Natural killer cell treated with Interleukin-12 subunit alpha and Interleukin-12 subunit beta and Interleukin-15 and Interleukin-18, amount 100 ng/mL, for 72 hours (primary cell): ENCODE measurements around the gene RUNX1. TPM values are rescaled to one million over a fixed set of nuclear protein-coding genes. Genes with fewer than 3 reads are reported as not detected.

Experiments used
- ATAC-seq, 2 donors: fragments of 150-1000 bp; cut with Tn5 transposase in 1 of 2; sonication (Bioruptor Pico), chemical (Tn5 transposase) in 1 of 2; 2 replicates each; pipeline ENCODE4 v1.10.0; 2021
- DNase-seq: peaks from one replicate; pipeline ENCODE4 v3.0.0; 2022; ENCODE audit warnings: low spot score
- H3K27ac Mint-ChIP-seq, 2 donors: 1 replicate in 1 of 2; 2 replicates in 1 of 2; pipeline ENCODE4 v1.8.0; 2022; ENCODE audit warnings: mixed read lengths in 2 of 2, mild to moderate bottlenecking in 1 of 2, moderate library complexity in 1 of 2
- H3K27me3 Mint-ChIP-seq, 2 donors: 1 replicate in 1 of 2; 2 replicates in 1 of 2; pipeline ENCODE4 v1.8.0; 2022; ENCODE audit warnings: mixed read lengths in 2 of 2
- H3K36me3 Mint-ChIP-seq: one replicate; pipeline ENCODE4 v1.8.0; 2022; ENCODE audit warnings: mixed read lengths
- H3K4me1 Mint-ChIP-seq, 2 donors: 1 replicate in 1 of 2; 2 replicates in 1 of 2; pipeline ENCODE4 v1.8.0; 2022; ENCODE audit warnings: low read depth in 2 of 2, mixed read lengths in 2 of 2, mild to moderate bottlenecking in 1 of 2
- H3K4me3 Mint-ChIP-seq: one replicate; pipeline ENCODE4 v1.8.0; 2022; ENCODE audit warnings: mixed read lengths
- H3K9me3 Mint-ChIP-seq: 2 replicates; pipeline ENCODE4 v1.8.0; 2022; ENCODE audit warnings: mixed read lengths
- total RNA-seq, 2 donors: library from RNA; stranded (reverse); gene quantifications; one replicate each; pipeline ENCODE4 v1.2.3, GENCODE V29; 2022

The RUNX1 gene
- total RNA-seq, 2 donors from 2014 or later, result 67.8 to 121 TPM

DNA sequence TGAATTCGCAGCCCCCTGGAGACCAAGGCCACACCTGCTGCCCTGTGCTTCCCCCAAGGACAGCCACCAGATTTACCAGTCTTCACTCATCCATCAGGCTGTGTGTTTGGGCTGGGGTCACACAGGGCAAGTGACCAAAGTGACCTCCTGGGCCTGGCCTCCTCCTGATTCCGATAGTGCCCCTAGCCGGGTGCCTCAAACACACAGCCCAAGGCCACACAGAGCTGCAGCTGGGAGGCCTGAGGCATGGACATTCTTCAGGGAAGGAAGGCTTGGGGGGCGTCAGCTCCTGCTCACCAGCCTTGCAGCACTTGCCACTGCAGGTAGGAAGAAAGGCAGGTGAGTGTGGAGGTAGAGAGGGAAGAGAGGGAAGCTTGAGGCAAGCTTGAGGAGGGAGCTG, 181.3 kb downstream of the RUNX1 start:
- H3K36me3 Mint-ChIP-seq, result peaks cover 33% of the 10 kb centered on the region
- H3K27ac Mint-ChIP-seq, result no peak overlapping the region
- DNase-seq (no peak), ATAC-seq (no peak)
- peaks cover 47 to 65% of the 10 kb centered on the region in 2 donors for H3K4me1 Mint-ChIP-seq
- no peaks in the 10 kb centered on the region for H3K9me3 Mint-ChIP-seq
- H3K4me3 Mint-ChIP-seq, result peak overlapping the region; percentile 58
- no peaks in the 10 kb centered on the region for H3K27me3 Mint-ChIP-seq

DNA sequence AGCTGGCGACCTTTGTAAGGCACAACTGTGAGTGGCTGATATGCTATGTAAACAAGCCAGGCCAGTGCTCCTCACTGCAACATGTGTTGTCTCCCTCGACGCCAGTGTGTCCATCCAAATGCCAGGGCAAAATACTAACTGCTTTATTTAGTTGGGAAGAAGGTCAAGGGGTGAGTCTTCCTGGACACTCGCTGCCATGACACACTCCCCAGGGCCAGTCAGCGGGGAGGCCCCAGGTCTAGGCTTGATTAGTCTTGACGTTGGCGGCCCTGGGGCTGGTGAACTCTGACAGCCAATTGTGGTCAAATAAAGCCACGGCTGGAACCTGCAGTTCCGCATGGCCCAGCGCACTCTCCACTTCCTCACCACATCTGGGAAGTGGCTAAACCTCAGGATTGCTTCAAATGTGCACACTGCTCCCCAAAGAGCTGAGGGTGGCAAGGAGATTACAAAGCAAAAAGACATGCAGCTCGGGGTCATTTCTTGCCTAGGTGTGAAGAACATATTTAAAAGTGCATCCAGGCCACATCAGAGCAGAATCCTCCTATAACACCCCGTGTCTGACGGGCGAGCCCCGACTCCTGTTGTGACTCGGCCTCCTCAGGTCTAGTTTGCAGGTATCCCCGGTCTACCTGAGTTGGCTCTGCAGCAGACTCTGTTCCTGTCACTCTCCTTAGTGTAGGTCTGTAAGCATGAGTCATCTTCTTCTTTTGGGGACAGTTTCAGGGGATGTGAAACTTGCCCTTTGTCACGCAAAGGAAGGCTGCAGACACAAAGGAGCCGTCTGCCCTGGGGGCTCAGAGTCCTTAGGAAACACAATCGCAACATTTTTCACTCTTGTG, 183.5 kb downstream of the RUNX1 start:
- Mint-ChIP-seq H3K36me3 (peaks cover 33% of the 10 kb centered on the region), H3K4me1 (peaks cover 51 to 74% of the 10 kb centered on the region in 2 donors), H3K4me3 (peak overlapping the region; percentile 80), H3K27me3 (no peaks in the 10 kb centered on the region), H3K9me3 (no peaks in the 10 kb centered on the region), H3K27ac (peak overlapping the region; percentile 87 to 89)
- ATAC-seq (peak; percentile 84 to 88), DNase-seq (peak; percentile 79)

DNA sequence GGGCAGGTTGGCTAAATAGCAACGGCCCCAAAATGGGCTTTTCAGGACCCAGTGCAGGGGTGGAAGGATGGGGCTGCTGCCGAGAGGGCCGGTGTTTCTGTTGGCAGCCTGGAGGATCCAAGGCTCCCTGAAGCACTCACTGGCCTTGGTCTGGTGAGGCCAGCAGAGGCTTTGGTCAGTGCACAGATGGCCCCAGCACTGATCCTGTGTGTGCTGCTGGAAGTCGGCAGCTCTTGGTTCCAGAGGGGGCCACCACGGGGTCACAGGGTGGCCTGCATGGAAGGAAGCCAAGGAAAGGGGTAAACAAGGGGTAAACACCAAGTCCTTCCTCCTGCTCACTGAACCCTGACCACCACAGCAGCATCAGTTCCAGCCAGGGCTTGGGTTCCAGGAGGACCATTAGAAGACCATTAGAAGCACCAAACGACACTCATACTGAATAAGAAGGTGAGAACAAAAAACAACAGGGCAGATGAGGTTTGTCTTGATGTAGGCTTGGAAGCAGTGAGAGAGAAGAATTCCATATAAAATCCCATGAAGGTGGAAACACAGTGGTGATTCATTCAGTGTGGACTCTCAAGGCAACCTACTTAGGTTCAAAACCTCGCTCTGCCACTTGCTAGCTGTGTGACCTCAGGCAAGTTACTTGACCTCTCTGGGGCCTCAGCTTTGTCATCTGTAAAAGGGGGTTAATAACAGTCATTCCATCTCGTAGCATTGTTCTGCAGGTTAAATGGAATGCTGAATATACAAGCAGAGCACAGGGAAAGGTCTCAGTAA, 184.5 kb downstream of the RUNX1 start:
- H3K4me3 Mint-ChIP-seq, result peak overlapping the region; percentile 80
- DNase-seq (no peak), ATAC-seq (no peak)
- no peaks in the 10 kb centered on the region for H3K9me3 Mint-ChIP-seq
- H3K27ac Mint-ChIP-seq, result peak overlapping the region; percentile 87 to 89
- H3K36me3 Mint-ChIP-seq, result peaks cover 37% of the 10 kb centered on the region
- peaks cover 56 to 79% of the 10 kb centered on the region in 2 donors for H3K4me1 Mint-ChIP-seq
- H3K27me3 Mint-ChIP-seq, result no peaks in the 10 kb centered on the region

DNA sequence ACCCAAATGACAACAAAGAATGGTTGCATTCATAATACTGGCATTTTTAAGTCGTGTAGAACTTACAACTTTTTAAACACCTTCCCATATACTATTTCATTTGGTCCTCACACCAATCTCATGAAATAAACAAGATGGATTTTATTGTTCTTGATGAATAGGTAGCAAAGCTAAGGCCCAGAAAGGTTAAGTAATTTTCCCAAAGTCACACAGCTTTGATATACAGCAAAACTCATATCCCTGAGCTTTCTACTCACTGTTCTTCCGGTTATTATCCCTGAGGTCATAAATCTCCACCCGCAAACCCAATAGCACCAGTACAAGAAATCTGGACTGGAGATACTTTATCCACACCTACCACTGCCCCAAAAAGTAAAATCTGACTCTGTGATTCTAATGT, 186.2 kb downstream of the RUNX1 start:
- Mint-ChIP-seq H3K36me3 (peaks cover 37% of the 10 kb centered on the region), H3K4me1 (peaks cover 55 to 67% of the 10 kb centered on the region in 2 donors), H3K9me3 (no peaks in the 10 kb centered on the region)

DNA sequence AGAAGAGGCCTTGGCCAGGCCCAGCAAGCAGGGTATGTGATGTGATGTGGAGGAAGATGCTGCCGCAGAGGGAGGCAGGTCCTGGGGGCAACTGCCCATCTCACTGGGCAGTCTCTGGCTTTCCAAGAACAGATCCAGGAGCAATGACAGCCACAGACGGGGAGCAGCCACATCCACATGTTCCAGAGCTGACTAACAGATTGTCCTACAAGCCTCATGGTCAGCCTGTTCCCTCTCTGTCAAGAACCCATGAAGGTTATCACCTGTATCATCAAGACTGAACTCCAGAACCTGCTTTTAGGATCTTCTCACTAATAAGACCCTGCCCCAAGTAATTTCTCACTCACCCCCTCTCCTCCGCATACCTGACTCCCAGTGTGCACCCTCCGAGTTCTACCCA, 187.8 kb downstream of the RUNX1 start:
- DNase-seq, result no peak
- Mint-ChIP-seq H3K27me3 (no peaks in the 10 kb centered on the region), H3K4me1 (peaks cover 48 to 53% of the 10 kb centered on the region in 2 donors), H3K4me3 (no peak overlapping the region), H3K36me3 (peaks cover 45% of the 10 kb centered on the region), H3K9me3 (no peaks in the 10 kb centered on the region), H3K27ac (peak overlapping the region in 1 of 2 donors; percentile 66)
- no peak for ATAC-seq

More for the DNA sequence above, 186.2 kb downstream of the RUNX1 start:
- ATAC-seq (no peak), DNase-seq (no peak)
- Mint-ChIP-seq H3K27ac (peak overlapping the region; percentile 23 to 72), H3K4me3 (no peak overlapping the region), H3K27me3 (no peaks in the 10 kb centered on the region)

DNA sequence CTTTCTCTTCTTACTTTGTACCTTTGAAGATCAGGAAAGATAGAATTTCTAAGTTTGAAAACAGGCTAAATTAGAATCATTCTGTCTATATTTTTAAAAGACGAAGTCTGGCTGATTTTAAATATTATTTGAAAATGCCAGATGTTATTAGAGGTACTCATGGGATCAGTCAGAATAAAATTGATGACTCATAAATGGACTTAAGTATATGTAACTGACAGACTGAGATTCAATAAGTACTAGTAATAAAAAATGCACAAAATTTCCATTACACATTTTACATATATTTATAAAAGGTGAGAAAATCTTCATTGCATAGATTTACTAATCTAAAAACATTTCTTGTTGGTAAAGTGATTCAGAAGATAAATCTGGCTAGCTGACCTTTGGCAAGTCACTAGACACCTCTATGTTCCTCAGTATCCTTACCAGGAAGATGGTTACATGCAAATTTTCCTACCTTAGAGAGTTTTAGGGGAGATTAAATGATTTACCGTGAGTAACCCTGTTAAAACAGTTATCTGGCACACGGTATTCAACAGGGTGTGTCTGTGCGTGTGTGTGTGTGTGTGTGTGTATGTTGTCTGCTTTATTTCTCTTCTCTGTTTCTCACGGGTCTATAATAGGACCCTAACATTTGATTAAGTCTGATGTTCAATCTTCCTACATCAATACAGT, 189.0 kb downstream of the RUNX1 start:
- H3K36me3 Mint-ChIP-seq, result peaks cover 47% of the 10 kb centered on the region
- ATAC-seq (no peak), DNase-seq (no peak)
- peak overlapping the region; percentile 51 to 66 for H3K27ac Mint-ChIP-seq
- no peaks in the 10 kb centered on the region for H3K9me3 Mint-ChIP-seq
- H3K4me1 Mint-ChIP-seq, result peaks cover 38 to 41% of the 10 kb centered on the region in 2 donors
- no peaks in the 10 kb centered on the region for H3K27me3 Mint-ChIP-seq
- no peak overlapping the region for H3K4me3 Mint-ChIP-seq

DNA sequence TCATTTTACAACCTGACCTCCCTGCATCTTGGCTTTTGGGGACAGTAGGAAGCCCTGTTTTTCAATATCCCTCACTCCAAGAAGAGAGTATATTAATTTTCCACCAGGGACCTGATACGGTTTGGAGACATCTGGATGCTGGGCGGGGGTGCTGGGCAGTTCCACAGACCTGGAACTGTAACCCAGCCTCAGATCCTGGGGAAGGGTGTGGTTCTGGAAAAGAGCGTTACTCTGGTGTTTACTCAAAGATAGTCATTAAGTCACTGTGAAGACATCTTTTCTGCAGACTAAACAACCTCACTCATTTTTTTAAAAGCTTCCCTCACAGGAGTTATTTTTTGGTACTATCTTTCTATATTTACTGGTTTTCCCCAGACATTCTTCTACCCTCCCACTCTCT, 190.5 kb downstream of the RUNX1 start:
- H3K9me3 Mint-ChIP-seq, result no peaks in the 10 kb centered on the region
- no peak for ATAC-seq
- no peak for DNase-seq
- H3K27me3 Mint-ChIP-seq, result no peaks in the 10 kb centered on the region
- peak overlapping the region in 1 of 2 donors; percentile 71 for H3K27ac Mint-ChIP-seq
- peaks cover 47% of the 10 kb centered on the region for H3K36me3 Mint-ChIP-seq
- no peak overlapping the region for H3K4me3 Mint-ChIP-seq
- peaks cover 33 to 37% of the 10 kb centered on the region in 2 donors for H3K4me1 Mint-ChIP-seq

DNA sequence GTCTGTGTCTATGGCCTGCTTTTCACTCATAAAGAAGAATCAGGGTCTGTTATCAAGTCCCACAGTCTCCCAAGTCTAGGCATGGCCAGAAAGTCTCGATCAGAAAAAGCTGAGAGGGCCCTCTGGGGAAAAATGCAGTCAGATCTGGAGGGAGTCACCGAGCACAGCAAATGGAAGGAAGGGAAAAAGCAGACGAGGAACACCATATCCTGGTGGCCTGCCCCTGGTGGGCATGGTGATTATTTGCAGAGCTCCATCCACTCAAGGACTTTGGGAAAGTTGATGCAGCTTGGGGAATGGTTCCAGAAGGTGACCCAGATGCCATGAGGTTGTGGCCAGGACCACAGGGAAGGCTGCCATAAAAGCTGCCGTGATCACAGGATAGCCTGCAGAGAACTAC, 191.2 kb downstream of the RUNX1 start:
- no peaks in the 10 kb centered on the region for H3K27me3 Mint-ChIP-seq
- ATAC-seq, result no peak
- no peak overlapping the region for H3K4me3 Mint-ChIP-seq
- no peak for DNase-seq
- H3K4me1 Mint-ChIP-seq, result peaks cover 29 to 30% of the 10 kb centered on the region in 2 donors
- H3K27ac Mint-ChIP-seq, result no peak overlapping the region
- peaks cover 42% of the 10 kb centered on the region for H3K36me3 Mint-ChIP-seq
- no peaks in the 10 kb centered on the region for H3K9me3 Mint-ChIP-seq

DNA sequence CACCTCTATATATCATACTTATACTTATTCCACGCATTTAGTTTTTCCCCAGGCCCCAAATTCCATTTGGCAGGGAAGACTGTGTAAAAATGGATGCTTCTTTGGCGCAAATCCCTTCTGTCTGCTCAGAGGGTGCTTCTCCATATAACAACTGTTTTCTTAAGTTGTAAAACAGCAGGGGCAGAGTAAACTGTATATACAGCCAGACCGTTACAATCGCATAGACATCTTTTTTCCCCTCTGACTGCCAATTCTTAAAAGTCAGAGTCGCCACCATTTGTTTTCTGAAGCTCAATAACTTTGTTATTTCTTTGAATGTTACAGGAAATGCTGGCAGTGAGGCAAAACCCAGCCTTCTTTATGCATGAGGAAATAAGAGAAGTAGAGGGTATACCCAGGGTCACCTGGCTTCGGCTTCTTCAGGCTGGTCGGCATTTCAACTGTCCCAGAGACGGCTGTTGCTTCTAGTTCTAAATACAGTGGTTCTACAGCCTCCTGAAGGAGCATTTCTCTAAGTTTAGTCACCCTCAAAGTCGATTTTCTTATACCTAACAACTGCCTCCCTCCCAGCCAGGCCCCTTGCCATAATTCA, 191.9 kb downstream of the RUNX1 start:
- Mint-ChIP-seq H3K27ac (no peak overlapping the region), H3K4me3 (no peak overlapping the region), H3K9me3 (no peaks in the 10 kb centered on the region), H3K4me1 (peaks cover 24 to 30% of the 10 kb centered on the region in 2 donors), H3K36me3 (peaks cover 41% of the 10 kb centered on the region), H3K27me3 (no peaks in the 10 kb centered on the region)
- no peak for DNase-seq
- ATAC-seq, result no peak

DNA sequence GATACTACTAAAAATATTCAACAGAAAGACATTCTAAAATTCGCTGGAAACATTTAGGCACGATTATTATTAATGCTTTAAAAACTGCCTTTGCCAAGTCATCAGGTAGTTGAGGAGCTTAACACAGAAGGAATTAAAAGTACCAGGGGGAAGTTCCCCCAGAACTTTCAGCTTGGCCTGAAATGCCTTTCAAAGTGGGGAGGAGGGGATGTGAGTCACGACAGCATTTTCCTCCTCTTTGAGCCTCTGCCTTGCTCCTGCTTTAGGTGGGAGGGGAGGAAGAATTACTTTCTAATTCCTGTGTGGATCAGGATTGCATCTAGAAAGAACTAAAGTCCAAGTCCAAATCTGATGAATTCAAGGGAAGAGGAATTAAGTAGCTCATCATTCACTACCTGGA, 196.7 kb downstream of the RUNX1 start:
- Mint-ChIP-seq H3K9me3 (no peaks in the 10 kb centered on the region), H3K4me3 (no peak overlapping the region), H3K4me1 (peaks cover 12 to 26% of the 10 kb centered on the region in 2 donors), H3K27me3 (no peaks in the 10 kb centered on the region), H3K27ac (peak overlapping the region in 1 of 2 donors; percentile 62), H3K36me3 (peaks cover 27% of the 10 kb centered on the region)
- ATAC-seq (no peak), DNase-seq (no peak)

DNA sequence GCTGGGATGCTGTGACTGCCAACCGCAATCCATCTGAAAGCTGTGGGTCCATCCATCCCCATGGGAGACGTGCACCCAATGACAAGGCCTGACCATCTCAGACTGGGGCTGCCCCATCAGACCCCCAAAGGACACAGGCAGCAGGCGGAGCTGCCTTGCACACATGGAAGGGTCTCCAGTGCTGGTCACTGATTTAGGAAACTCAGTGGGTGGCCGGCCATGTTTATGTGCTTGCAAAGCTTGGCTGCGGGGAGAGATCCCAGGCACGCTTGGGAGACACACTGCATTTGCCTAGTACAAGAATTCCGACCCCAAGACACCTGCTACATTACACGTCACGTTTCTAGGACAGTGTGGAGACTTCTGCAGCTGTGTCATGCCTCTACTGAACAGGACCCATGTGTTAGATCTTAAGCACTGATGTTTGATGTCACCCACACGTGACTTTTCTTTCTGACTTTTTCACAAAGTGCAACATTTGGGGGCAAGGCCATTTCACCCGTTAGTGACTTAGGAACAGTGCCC, 198.9 kb downstream of the RUNX1 start:
- H3K36me3 Mint-ChIP-seq, result peaks cover 21% of the 10 kb centered on the region
- H3K27ac Mint-ChIP-seq, result no peak overlapping the region
- DNase-seq (no peak), ATAC-seq (no peak)
- peaks cover 27 to 37% of the 10 kb centered on the region in 2 donors for H3K4me1 Mint-ChIP-seq
- no peaks in the 10 kb centered on the region for H3K27me3 Mint-ChIP-seq
- no peaks in the 10 kb centered on the region for H3K9me3 Mint-ChIP-seq
- no peak overlapping the region for H3K4me3 Mint-ChIP-seq

DNA sequence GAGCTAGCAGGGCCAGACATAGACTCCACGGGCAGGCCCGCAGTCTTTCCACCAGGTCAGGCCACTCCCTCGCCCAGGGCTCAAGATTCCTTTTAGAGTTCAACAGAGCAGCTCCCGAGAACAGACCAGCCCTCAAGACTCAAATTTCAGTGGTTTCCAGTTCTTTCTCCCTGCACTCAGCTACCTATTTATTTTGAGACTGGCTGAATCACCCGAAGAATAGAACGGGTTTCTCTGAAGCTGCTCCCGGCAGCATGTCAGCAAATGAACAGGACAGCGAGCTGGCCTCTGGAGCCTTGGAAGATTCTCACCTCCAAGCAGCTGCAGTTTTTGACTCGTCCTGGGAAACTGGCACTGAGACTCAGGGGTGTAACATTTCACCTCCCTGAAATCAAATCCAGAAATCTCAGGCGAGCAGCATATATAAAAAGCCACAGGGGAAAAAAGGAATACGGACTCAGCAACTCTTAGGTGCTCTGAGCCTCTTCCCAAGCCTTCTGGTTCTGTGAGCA, 202.4 kb downstream of the RUNX1 start:
- Mint-ChIP-seq H3K36me3 (peaks cover 14% of the 10 kb centered on the region), H3K27me3 (no peaks in the 10 kb centered on the region), H3K9me3 (no peaks in the 10 kb centered on the region), H3K4me3 (no peak overlapping the region), H3K27ac (peak overlapping the region; percentile 48 to 59), H3K4me1 (peaks cover 35 to 40% of the 10 kb centered on the region in 2 donors)
- DNase-seq (no peak), ATAC-seq (no peak)
